Measurements from ENCODE around the gene CCNI2.

GRCh38 chr5:132749506-132749905, 2.3 kb downstream of the CCNI2 start:
- TF ChIP-seq EZH2phosphoT487 (IDR thresholded peaks at IDR 0.05; ENCODE audit: borderline replicate concordance) (no peak), CTCF (conservative IDR thresholded peaks at IDR 0.05; ENCODE audit: low read length) (no peak)
